OCI-LY1 (cell line): Measurements from ENCODE around the gene UBR2.

Experiments
- H2AFZ ChIP-seq: fragments of 200-600 bp; sonication (generic), shearing (Covaris generic); 2 replicates; pipeline ENCODE4 v1.6.0; 2014; ENCODE audit warnings: antibody characterized with exemption, mild to moderate bottlenecking, low read length
- H3F3A ChIP-seq: fragments of 200-600 bp; sonication (generic), shearing (Covaris generic); 2 replicates; pipeline ENCODE4 v1.6.0; 2014; ENCODE audit warnings: mild to moderate bottlenecking, antibody characterized with exemption, low read length, moderate library complexity; ENCODE audit not compliant: insufficient read depth
- H3K27ac ChIP-seq: fragments of 200-600 bp; sonication (generic); 2 replicates; pipeline ENCODE4 v1.5.1; 2014; ENCODE audit warnings: low read length, mixed run types, mild to moderate bottlenecking, low read depth; ENCODE audit not compliant: poor library complexity, severe bottlenecking
- H3K27me3 ChIP-seq: fragments of 200-600 bp; sonication (generic); 2 replicates; pipeline ENCODE4 v1.6.0; 2014; ENCODE audit warnings: antibody characterized with exemption, mild to moderate bottlenecking, low read length, moderate library complexity; ENCODE audit not compliant: insufficient read depth
- H3K36me3 ChIP-seq: fragments of 200-600 bp; sonication (generic); 2 replicates; pipeline ENCODE4 v1.6.1; 2014; ENCODE audit warnings: mild to moderate bottlenecking, antibody characterized with exemption, low read length, moderate library complexity, mixed read lengths; ENCODE audit not compliant: insufficient read depth
- H3K4me1 ChIP-seq: fragments of 200-600 bp; sonication (generic); 2 replicates; pipeline ENCODE4 v1.5.1; 2014; ENCODE audit warnings: mild to moderate bottlenecking, low read length, moderate library complexity; ENCODE audit not compliant: insufficient read depth, severe bottlenecking
- H3K4me2 ChIP-seq: fragments of 200-600 bp; sonication (generic), shearing (Covaris generic); 2 replicates; pipeline ENCODE4 v1.6.1; 2014; ENCODE audit warnings: low read length
- H3K4me3 ChIP-seq: fragments of 200-600 bp; sonication (generic); 2 replicates; pipeline ENCODE4 v1.5.1; 2014; ENCODE audit warnings: low read length, low read depth, mild to moderate bottlenecking, mixed read lengths; ENCODE audit not compliant: poor library complexity, severe bottlenecking
- H3K79me2 ChIP-seq: fragments of 200-600 bp; shearing (Covaris generic); 2 replicates; pipeline ENCODE4 v1.6.1; 2016; ENCODE audit warnings: mixed run types, low read length, mixed read lengths; ENCODE audit not compliant: insufficient read depth
- H3K9ac ChIP-seq: fragments of 200-600 bp; sonication (generic), shearing (Covaris generic); 2 replicates; pipeline ENCODE4 v1.6.1; 2014; ENCODE audit warnings: mild to moderate bottlenecking, low read length, mixed read lengths
- H3K9me2 ChIP-seq: fragments of 200-600 bp; sonication (generic), shearing (Covaris generic); 2 replicates; pipeline ENCODE4 v1.6.1; 2014; ENCODE audit warnings: low read depth, mild to moderate bottlenecking, low read length, mixed read lengths
- H3K9me3 ChIP-seq: fragments of 200-600 bp; shearing (Covaris generic); 2 replicates; pipeline ENCODE4 v1.6.1; 2014; ENCODE audit warnings: low read length, mixed read lengths
- H4K20me1 ChIP-seq: fragments of 200-600 bp; sonication (generic), shearing (Covaris generic); 2 replicates; pipeline ENCODE4 v1.6.0; 2016; ENCODE audit warnings: mild to moderate bottlenecking, low read length; ENCODE audit not compliant: insufficient read depth
- EZH2 ChIP-seq: fragments of 200-600 bp; sonication (generic), shearing (Covaris generic); IDR thresholded peaks from 2 replicates; pipeline ENCODE4 v1.8.0; 2017; ENCODE audit warnings: borderline replicate concordance, mixed run types, mild to moderate bottlenecking, antibody characterized with exemption, low read length, moderate library complexity, mixed read lengths
- TF ChIP-seq, protein P1 (sequence below): fragments of 200-600 bp; sonication (generic), shearing (Covaris generic); IDR thresholded peaks from 2 replicates; pipeline ENCODE4 v1.5.1; 2017; ENCODE audit warnings: mild to moderate bottlenecking, antibody characterized with exemption, low read length, moderate library complexity, mixed read lengths

Gene UBR2

GRCh38 chr6:42714098-42714761, 150.4 kb downstream of the UBR2 start:
- no peak overlapping the region for H3K4me3 ChIP-seq
- H3K27ac ChIP-seq = no peak overlapping the region
- H2AFZ ChIP-seq = no peak overlapping the region
- H3K9me3 ChIP-seq = 0 out of 2 replicates have a peak, but pooled peaks cover 3% of the 10 kb centered on the region
- no peak for TF ChIP-seq EZH2
- TF ChIP-seq, protein P1, sequence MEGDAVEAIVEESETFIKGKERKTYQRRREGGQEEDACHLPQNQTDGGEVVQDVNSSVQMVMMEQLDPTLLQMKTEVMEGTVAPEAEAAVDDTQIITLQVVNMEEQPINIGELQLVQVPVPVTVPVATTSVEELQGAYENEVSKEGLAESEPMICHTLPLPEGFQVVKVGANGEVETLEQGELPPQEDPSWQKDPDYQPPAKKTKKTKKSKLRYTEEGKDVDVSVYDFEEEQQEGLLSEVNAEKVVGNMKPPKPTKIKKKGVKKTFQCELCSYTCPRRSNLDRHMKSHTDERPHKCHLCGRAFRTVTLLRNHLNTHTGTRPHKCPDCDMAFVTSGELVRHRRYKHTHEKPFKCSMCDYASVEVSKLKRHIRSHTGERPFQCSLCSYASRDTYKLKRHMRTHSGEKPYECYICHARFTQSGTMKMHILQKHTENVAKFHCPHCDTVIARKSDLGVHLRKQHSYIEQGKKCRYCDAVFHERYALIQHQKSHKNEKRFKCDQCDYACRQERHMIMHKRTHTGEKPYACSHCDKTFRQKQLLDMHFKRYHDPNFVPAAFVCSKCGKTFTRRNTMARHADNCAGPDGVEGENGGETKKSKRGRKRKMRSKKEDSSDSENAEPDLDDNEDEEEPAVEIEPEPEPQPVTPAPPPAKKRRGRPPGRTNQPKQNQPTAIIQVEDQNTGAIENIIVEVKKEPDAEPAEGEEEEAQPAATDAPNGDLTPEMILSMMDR = no peak
- H3K9me2 ChIP-seq = no peaks in the 10 kb centered on the region
- H4K20me1 ChIP-seq = no peaks in the 10 kb centered on the region
- H3K79me2 ChIP-seq = no peaks in the 10 kb centered on the region
- no peaks in the 10 kb centered on the region for H3K4me1 ChIP-seq
- H3F3A ChIP-seq = no peaks in the 10 kb centered on the region
- no peaks in the 10 kb centered on the region for H3K27me3 ChIP-seq
- H3K4me2 ChIP-seq = no peak overlapping the region
- H3K9ac ChIP-seq = no peak overlapping the region
- H3K36me3 ChIP-seq = no peaks in the 10 kb centered on the region; the same call in 1 of the 2 replicates

DNA sequence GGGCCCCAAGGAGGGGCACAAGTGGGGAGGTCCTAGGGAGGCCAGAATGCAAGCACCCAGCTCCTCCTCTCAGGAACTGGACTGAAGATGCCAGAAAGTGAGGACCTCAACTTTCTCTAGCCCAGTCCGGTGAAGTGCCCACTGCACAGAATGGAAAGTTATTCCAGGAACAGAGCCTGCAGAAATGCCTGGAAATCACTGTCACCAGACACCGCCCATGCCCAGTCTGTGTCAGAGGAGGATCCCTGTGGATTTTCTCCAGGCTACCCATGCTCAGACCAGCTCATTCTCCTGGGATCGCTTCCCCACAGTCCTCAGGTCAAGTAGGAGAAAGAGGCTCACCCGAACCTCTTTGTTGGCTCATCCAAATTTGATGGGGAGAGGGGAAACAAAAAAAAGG, 152.0 kb downstream of the UBR2 start:
- Histone ChIP-seq H3K9ac (no peak overlapping the region), H3K27ac (no peak overlapping the region), H4K20me1 (no peaks in the 10 kb centered on the region), H3F3A (no peaks in the 10 kb centered on the region), H3K4me1 (no peaks in the 10 kb centered on the region), H3K9me2 (no peaks in the 10 kb centered on the region), H3K9me3 (0 out of 2 replicates have a peak, but pooled peaks cover 3% of the 10 kb centered on the region), H2AFZ (no peak overlapping the region), H3K79me2 (no peaks in the 10 kb centered on the region), H3K36me3 (no peaks in the 10 kb centered on the region; the same call in 1 of the 2 replicates), H3K4me2 (no peak overlapping the region), H3K27me3 (no peaks in the 10 kb centered on the region), H3K4me3 (no peak overlapping the region)
- TF ChIP-seq, protein P1 = no peak
- TF ChIP-seq EZH2 = no peak

DNA sequence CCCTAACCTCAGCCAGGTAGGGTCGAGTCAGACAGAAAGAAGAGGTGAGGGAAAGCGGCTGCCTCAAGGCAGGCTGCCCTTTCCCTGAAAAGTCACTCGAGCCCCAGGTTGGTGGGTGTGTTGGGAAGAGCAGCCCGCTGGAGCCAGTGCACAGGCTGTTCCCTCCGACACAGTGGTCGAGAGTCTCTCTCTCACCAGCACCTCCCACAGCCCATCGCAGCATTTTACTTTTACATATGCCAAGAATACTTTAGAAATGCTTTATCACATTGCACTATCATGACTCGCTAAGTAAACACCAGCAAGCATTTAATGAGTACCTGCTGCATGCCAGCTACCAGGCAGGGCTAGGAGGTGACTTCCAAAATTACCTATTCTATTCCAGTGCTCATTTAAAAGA, 156.9 kb downstream of the UBR2 start:
- Histone ChIP-seq H3K79me2 (no peaks in the 10 kb centered on the region), H3K9me3 (no peaks in the 10 kb centered on the region), H3K9ac (no peak overlapping the region), H4K20me1 (no peaks in the 10 kb centered on the region), H3K36me3 (no peaks in the 10 kb centered on the region), H2AFZ (no peak overlapping the region), H3K27ac (no peak overlapping the region), H3K4me3 (no peak overlapping the region), H3K4me1 (no peaks in the 10 kb centered on the region), H3K4me2 (no peak overlapping the region), H3K27me3 (0 out of 2 replicates have a peak, but pooled peaks cover 7% of the 10 kb centered on the region), H3K9me2 (no peaks in the 10 kb centered on the region), H3F3A (no peaks in the 10 kb centered on the region)
- no peak for TF ChIP-seq EZH2
- TF ChIP-seq, protein P1 = no peak
